GM23338 (cell line): ENCODE measurements around the gene PPP1R37. TPM values are rescaled to one million over a fixed set of nuclear protein-coding genes. Genes with fewer than 3 reads are reported as not detected.

Source experiments
- ATAC-seq: fragments of 200-7000 bp; cut with Tn5 transposase; 3 replicates; pipeline ENCODE4 v1.9.1; 2020
- DNase-seq: peaks from one replicate; pipeline ENCODE4 v3.0.0-alpha.2; 2015; ENCODE audit warnings: low spot score
- H2AFZ ChIP-seq: fragments of 200-600 bp; sonication (generic); 2 replicates; pipeline ENCODE4 v1.8.0; 2016; ENCODE audit warnings: antibody characterized with exemption, mild to moderate bottlenecking, moderate library complexity
- H3F3A ChIP-seq: fragments of 200-600 bp; sonication (generic); replicated peaks from 2 replicates; pipeline ENCODE4 v1.8.0; 2017; ENCODE audit warnings: antibody characterized with exemption, mixed run types, low read depth
- H3K27ac ChIP-seq: fragments of 200-600 bp; sonication (generic); 2 replicates; pipeline ENCODE4 v1.6.1; 2016; ENCODE audit warnings: low read depth
- H3K27me3 ChIP-seq: fragments of 200-600 bp; sonication (generic); 2 replicates; pipeline ENCODE4 v1.8.0; 2016; ENCODE audit warnings: mild to moderate bottlenecking, mixed run types, moderate library complexity; ENCODE audit not compliant: insufficient read depth
- H3K36me3 ChIP-seq: fragments of 200-600 bp; sonication (generic); 2 replicates; pipeline ENCODE4 v1.8.0; 2016; ENCODE audit warnings: mild to moderate bottlenecking; ENCODE audit not compliant: insufficient read depth
- H3K4me1 ChIP-seq: fragments of 200-600 bp; sonication (generic); 2 replicates; pipeline ENCODE4 v1.8.0; 2016; ENCODE audit warnings: mild to moderate bottlenecking, moderate library complexity; ENCODE audit not compliant: insufficient read depth
- H3K4me2 ChIP-seq: fragments of 200-600 bp; sonication (generic); 2 replicates; pipeline ENCODE4 v1.7.1; 2017; ENCODE audit warnings: mixed run types
- H3K4me3 ChIP-seq: fragments of 200-600 bp; sonication (generic); 2 replicates; pipeline ENCODE4 v1.6.1; 2016; ENCODE audit warnings: mixed run types
- H3K79me2 ChIP-seq: fragments of 200-600 bp; sonication (generic); replicated peaks from 2 replicates; pipeline ENCODE4 v1.8.0; 2017; ENCODE audit warnings: mild to moderate bottlenecking; ENCODE audit not compliant: insufficient read depth
- H3K9me2 ChIP-seq: fragments of 200-600 bp; sonication (generic); 2 replicates; pipeline ENCODE4 v1.8.0; 2017; ENCODE audit not compliant: insufficient read depth
- H4K20me1 ChIP-seq: fragments of 200-600 bp; sonication (generic); replicated peaks from 2 replicates; pipeline ENCODE4 v1.8.0; 2017; ENCODE audit warnings: mild to moderate bottlenecking; ENCODE audit not compliant: insufficient read depth
- H3K27ac Mint-ChIP-seq: 2 replicates; pipeline ENCODE4 v1.8.0; 2020; ENCODE audit warnings: inconsistent platforms, mild to moderate bottlenecking, moderate library complexity, mixed read lengths
- H3K27me3 Mint-ChIP-seq: 3 replicates; pipeline ENCODE4 v1.8.0; 2022; ENCODE audit warnings: low read depth, mild to moderate bottlenecking, moderate library complexity, mixed read lengths, inconsistent platforms; ENCODE audit not compliant: insufficient read depth, poor library complexity
- H3K36me3 Mint-ChIP-seq: 3 replicates; pipeline ENCODE4 v1.8.0; 2021; ENCODE audit warnings: low read depth, mild to moderate bottlenecking, inconsistent platforms, moderate library complexity, mixed read lengths
- H3K4me1 Mint-ChIP-seq: 3 replicates; pipeline ENCODE4 v1.8.0; 2020; ENCODE audit warnings: mild to moderate bottlenecking, inconsistent platforms, mixed read lengths
- H3K4me3 Mint-ChIP-seq: 3 replicates; pipeline ENCODE4 v1.8.0; 2021; ENCODE audit warnings: moderate library complexity, mild to moderate bottlenecking, inconsistent platforms, mixed read lengths
- H3K9me3 Mint-ChIP-seq: 3 replicates; pipeline ENCODE4 v1.8.0; 2020; ENCODE audit warnings: moderate library complexity, mild to moderate bottlenecking, inconsistent platforms, mixed read lengths
- EZH2 ChIP-seq: fragments of 200-600 bp; sonication (generic); IDR thresholded peaks from one replicate; pipeline ENCODE4 v1.8.0; 2017; ENCODE audit warnings: antibody characterized with exemption, mild to moderate bottlenecking, low read depth; ENCODE audit not compliant: unreplicated experiment
- JUNB ChIP-seq: IDR thresholded peaks from one replicate; pipeline ENCODE4 v1.6.1; 2016; ENCODE audit warnings: antibody characterized with exemption; ENCODE audit not compliant: unreplicated experiment
- POLR2AphosphoS5 ChIP-seq: IDR thresholded peaks from 2 replicates; pipeline ENCODE4 v1.6.1; 2016; ENCODE audit warnings: antibody characterized with exemption, low read depth
- ZNF462 ChIP-seq: fragments of 250-450 bp; sonication (Bioruptor Pico); IDR thresholded peaks from 2 replicates; pipeline ENCODE4 v1.5.0; 2020; ENCODE audit warnings: mild to moderate bottlenecking, moderate library complexity
- polyA plus RNA-seq: library from polyadenylated mRNA; unstranded; fragments of >200 nt; fragmentation: Nextera tagmentation; extraction: Ambion mirVana; gene quantifications from 2 replicates; pipeline ENCODE4 v1.2.1, GENCODE V29; 2016
- total RNA-seq: library from RNA; depleted of rRNA; stranded (reverse); fragments of >200 nt; shearing (Covaris generic); gene quantifications from 2 replicates; pipeline ENCODE4 v1.2.3, GENCODE V29; 2014

PPP1R37 gene
- total and polyA plus RNA-seq, 2 experiments from 2014 or later: 6.9 to 47.2 TPM

- TF ChIP-seq ZNF462 (CRISPR knock-in tag): no peak
Measured at GRCh38 chr19:45152504-45153338, 59.7 kb downstream of the PPP1R37 start (continued).

GRCh38 chr19:45153339-45154063 is 60.5 kb downstream of the PPP1R37 start:
- peaks cover 10% of the 10 kb centered on the region; the same call in 2 of the 3 replicates for H3K9me3 Mint-ChIP-seq
- TF ChIP-seq JUNB (no peak), POLR2AphosphoS5 (peak; percentile 32; the same call in 1 of the 2 replicates), EZH2 (no peak)
- Histone ChIP-seq H4K20me1 (no peaks in the 10 kb centered on the region; the same call in 1 of the 2 replicates), H3F3A (0 out of 2 replicates have a peak, but pooled peaks cover 6% of the 10 kb centered on the region), H3K9me2 (no peaks in the 10 kb centered on the region), H3K79me2 (no peaks in the 10 kb centered on the region), H3K27me3 (peaks cover 46% of the 10 kb centered on the region), H2AFZ (peak overlapping the region; percentile 96), H3K4me3 (peak overlapping the region; percentile 55), H3K4me2 (peak overlapping the region; percentile 83), H3K36me3 (no peaks in the 10 kb centered on the region), H3K27ac (no peak overlapping the region), H3K4me1 (no peaks in the 10 kb centered on the region; the same call in 1 of the 2 replicates)
- H3K36me3 Mint-ChIP-seq: peaks cover 3% of the 10 kb centered on the region; the same call in 1 of the 3 replicates
- ATAC-seq: peak; percentile 52
- no peak overlapping the region for H3K27ac Mint-ChIP-seq
- H3K4me1 Mint-ChIP-seq: peaks cover 15% of the 10 kb centered on the region
- peak; percentile 84 for DNase-seq
- peaks cover 58% of the 10 kb centered on the region for H3K27me3 Mint-ChIP-seq
- peak overlapping the region; percentile 63 for H3K4me3 Mint-ChIP-seq
